ENCODE measurements around the gene MAPK6. TPM values are rescaled to one million over a fixed set of nuclear protein-coding genes. Genes with fewer than 3 reads are reported as not detected.

The MAPK6 gene
- total RNA-seq, 1 experiment from 2014 or later = 83.2 TPM

DNA sequence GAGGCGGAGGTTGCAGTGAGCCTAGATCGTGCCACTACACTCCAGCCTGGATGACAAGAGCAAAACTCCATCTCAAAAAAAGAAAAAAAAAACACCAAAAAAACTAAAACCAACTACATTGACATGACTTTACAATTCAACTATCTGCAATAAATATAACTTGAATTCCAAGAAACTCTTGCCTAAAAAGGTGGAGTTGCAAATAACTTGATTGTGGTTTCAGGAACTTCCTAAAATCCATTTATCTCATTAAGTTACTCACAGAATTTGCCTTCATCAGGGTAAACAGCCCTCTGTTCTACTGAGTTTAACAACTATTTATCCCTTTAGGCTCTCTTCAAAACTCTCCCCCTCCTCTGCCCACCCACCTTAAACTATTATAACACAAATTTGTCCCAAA, 2.7 kb upstream of the MAPK6 start:
- TF ChIP-seq, protein P1, sequence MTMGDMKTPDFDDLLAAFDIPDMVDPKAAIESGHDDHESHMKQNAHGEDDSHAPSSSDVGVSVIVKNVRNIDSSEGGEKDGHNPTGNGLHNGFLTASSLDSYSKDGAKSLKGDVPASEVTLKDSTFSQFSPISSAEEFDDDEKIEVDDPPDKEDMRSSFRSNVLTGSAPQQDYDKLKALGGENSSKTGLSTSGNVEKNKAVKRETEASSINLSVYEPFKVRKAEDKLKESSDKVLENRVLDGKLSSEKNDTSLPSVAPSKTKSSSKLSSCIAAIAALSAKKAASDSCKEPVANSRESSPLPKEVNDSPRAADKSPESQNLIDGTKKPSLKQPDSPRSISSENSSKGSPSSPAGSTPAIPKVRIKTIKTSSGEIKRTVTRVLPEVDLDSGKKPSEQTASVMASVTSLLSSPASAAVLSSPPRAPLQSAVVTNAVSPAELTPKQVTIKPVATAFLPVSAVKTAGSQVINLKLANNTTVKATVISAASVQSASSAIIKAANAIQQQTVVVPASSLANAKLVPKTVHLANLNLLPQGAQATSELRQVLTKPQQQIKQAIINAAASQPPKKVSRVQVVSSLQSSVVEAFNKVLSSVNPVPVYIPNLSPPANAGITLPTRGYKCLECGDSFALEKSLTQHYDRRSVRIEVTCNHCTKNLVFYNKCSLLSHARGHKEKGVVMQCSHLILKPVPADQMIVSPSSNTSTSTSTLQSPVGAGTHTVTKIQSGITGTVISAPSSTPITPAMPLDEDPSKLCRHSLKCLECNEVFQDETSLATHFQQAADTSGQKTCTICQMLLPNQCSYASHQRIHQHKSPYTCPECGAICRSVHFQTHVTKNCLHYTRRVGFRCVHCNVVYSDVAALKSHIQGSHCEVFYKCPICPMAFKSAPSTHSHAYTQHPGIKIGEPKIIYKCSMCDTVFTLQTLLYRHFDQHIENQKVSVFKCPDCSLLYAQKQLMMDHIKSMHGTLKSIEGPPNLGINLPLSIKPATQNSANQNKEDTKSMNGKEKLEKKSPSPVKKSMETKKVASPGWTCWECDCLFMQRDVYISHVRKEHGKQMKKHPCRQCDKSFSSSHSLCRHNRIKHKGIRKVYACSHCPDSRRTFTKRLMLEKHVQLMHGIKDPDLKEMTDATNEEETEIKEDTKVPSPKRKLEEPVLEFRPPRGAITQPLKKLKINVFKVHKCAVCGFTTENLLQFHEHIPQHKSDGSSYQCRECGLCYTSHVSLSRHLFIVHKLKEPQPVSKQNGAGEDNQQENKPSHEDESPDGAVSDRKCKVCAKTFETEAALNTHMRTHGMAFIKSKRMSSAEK (CRISPR knock-in tag; IDR thresholded peaks at IDR 0.05; ENCODE audit: borderline replicate concordance) = no peak
- no peak for TF ChIP-seq ZNF138 (CRISPR knock-in tag; conservative IDR thresholded peaks at IDR 0.05)
- no peak for TF ChIP-seq NR2C2 (CRISPR knock-in tag; IDR thresholded peaks at IDR 0.05)
- no peak for TF ChIP-seq ATF1 (CRISPR knock-in tag; IDR thresholded peaks at IDR 0.05)
- TF ChIP-seq ZNF219 (CRISPR knock-in tag; IDR thresholded peaks at IDR 0.05; ENCODE audit: borderline replicate concordance) = no peak
- TF ChIP-seq, protein P2, sequence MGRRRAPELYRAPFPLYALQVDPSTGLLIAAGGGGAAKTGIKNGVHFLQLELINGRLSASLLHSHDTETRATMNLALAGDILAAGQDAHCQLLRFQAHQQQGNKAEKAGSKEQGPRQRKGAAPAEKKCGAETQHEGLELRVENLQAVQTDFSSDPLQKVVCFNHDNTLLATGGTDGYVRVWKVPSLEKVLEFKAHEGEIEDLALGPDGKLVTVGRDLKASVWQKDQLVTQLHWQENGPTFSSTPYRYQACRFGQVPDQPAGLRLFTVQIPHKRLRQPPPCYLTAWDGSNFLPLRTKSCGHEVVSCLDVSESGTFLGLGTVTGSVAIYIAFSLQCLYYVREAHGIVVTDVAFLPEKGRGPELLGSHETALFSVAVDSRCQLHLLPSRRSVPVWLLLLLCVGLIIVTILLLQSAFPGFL (CRISPR knock-in tag; IDR thresholded peaks at IDR 0.05; ENCODE audit: borderline replicate concordance) = no peak
- TF ChIP-seq FOXJ3 (CRISPR knock-in tag; IDR thresholded peaks at IDR 0.05; ENCODE audit: borderline replicate concordance) = no peak
- TF ChIP-seq ZNF416 (CRISPR knock-in tag; IDR thresholded peaks at IDR 0.05) = no peak
- no peak for TF ChIP-seq ZNF232 (CRISPR knock-in tag; IDR thresholded peaks at IDR 0.05)
- no peak for TF ChIP-seq ZNF317 (CRISPR knock-in tag; IDR thresholded peaks at IDR 0.05; ENCODE audit: borderline replicate concordance, low read depth)
- no peak for TF ChIP-seq KAT7 (CRISPR knock-in tag; IDR thresholded peaks at IDR 0.05; ENCODE audit: borderline replicate concordance)
- TF ChIP-seq, protein P3, sequence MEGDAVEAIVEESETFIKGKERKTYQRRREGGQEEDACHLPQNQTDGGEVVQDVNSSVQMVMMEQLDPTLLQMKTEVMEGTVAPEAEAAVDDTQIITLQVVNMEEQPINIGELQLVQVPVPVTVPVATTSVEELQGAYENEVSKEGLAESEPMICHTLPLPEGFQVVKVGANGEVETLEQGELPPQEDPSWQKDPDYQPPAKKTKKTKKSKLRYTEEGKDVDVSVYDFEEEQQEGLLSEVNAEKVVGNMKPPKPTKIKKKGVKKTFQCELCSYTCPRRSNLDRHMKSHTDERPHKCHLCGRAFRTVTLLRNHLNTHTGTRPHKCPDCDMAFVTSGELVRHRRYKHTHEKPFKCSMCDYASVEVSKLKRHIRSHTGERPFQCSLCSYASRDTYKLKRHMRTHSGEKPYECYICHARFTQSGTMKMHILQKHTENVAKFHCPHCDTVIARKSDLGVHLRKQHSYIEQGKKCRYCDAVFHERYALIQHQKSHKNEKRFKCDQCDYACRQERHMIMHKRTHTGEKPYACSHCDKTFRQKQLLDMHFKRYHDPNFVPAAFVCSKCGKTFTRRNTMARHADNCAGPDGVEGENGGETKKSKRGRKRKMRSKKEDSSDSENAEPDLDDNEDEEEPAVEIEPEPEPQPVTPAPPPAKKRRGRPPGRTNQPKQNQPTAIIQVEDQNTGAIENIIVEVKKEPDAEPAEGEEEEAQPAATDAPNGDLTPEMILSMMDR (IDR thresholded peaks at IDR 0.05) = no peak
- TF ChIP-seq, protein P4, sequence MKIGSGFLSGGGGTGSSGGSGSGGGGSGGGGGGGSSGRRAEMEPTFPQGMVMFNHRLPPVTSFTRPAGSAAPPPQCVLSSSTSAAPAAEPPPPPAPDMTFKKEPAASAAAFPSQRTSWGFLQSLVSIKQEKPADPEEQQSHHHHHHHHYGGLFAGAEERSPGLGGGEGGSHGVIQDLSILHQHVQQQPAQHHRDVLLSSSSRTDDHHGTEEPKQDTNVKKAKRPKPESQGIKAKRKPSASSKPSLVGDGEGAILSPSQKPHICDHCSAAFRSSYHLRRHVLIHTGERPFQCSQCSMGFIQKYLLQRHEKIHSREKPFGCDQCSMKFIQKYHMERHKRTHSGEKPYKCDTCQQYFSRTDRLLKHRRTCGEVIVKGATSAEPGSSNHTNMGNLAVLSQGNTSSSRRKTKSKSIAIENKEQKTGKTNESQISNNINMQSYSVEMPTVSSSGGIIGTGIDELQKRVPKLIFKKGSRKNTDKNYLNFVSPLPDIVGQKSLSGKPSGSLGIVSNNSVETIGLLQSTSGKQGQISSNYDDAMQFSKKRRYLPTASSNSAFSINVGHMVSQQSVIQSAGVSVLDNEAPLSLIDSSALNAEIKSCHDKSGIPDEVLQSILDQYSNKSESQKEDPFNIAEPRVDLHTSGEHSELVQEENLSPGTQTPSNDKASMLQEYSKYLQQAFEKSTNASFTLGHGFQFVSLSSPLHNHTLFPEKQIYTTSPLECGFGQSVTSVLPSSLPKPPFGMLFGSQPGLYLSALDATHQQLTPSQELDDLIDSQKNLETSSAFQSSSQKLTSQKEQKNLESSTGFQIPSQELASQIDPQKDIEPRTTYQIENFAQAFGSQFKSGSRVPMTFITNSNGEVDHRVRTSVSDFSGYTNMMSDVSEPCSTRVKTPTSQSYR (CRISPR knock-in tag; IDR thresholded peaks at IDR 0.05) = no peak
- TF ChIP-seq, protein P5, sequence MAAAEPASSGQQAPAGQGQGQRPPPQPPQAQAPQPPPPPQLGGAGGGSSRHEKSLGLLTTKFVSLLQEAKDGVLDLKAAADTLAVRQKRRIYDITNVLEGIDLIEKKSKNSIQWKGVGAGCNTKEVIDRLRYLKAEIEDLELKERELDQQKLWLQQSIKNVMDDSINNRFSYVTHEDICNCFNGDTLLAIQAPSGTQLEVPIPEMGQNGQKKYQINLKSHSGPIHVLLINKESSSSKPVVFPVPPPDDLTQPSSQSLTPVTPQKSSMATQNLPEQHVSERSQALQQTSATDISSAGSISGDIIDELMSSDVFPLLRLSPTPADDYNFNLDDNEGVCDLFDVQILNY (CRISPR knock-in tag; IDR thresholded peaks at IDR 0.05) = no peak
- no peak for TF ChIP-seq RELA (CRISPR knock-in tag; IDR thresholded peaks at IDR 0.05; ENCODE audit: borderline replicate concordance)
- no peak for TF ChIP-seq NFATC4 (CRISPR knock-in tag; IDR thresholded peaks at IDR 0.05)
- TF ChIP-seq TCF7 (CRISPR knock-in tag; IDR thresholded peaks at IDR 0.05; ENCODE audit: low read depth) = no peak
- TF ChIP-seq, protein P6, sequence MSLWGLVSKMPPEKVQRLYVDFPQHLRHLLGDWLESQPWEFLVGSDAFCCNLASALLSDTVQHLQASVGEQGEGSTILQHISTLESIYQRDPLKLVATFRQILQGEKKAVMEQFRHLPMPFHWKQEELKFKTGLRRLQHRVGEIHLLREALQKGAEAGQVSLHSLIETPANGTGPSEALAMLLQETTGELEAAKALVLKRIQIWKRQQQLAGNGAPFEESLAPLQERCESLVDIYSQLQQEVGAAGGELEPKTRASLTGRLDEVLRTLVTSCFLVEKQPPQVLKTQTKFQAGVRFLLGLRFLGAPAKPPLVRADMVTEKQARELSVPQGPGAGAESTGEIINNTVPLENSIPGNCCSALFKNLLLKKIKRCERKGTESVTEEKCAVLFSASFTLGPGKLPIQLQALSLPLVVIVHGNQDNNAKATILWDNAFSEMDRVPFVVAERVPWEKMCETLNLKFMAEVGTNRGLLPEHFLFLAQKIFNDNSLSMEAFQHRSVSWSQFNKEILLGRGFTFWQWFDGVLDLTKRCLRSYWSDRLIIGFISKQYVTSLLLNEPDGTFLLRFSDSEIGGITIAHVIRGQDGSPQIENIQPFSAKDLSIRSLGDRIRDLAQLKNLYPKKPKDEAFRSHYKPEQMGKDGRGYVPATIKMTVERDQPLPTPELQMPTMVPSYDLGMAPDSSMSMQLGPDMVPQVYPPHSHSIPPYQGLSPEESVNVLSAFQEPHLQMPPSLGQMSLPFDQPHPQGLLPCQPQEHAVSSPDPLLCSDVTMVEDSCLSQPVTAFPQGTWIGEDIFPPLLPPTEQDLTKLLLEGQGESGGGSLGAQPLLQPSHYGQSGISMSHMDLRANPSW (CRISPR knock-in tag; conservative IDR thresholded peaks at IDR 0.05; ENCODE audit: low read depth) = no peak
- TF ChIP-seq, protein P7, sequence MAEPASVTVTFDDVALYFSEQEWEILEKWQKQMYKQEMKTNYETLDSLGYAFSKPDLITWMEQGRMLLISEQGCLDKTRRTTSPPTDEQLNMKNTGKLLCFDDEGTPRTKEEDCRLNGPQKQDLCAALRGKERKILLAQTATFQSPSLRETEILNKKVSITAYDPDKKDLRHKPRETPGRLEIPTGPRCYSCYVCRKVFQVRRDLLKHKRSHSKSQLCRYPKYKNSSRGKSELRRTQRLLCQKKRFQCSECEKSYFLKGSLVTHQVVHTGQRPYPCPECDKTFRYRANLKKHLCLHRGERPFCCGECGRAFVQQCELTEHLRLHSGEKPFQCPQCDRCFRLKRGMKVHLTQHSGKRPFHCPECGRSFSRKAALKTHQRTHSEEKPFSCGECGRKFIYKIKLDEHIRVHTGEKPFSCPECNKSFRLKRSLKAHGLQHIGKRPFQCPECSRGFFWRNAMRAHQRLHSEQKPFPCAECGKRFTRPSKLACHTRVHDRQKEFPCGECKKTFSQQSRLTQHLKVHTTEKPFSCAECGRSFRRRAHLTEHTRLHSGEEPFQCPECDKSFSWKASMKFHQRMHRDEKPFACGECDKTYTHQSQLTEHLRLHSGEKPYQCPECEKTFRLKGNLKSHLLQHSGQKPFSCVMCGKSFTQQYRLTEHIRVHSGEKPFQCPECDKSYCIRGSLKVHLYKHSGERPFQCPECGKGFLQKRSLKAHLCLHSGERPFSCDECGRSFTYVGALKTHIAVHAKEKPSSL (CRISPR knock-in tag; conservative IDR thresholded peaks at IDR 0.05) = no peak
- TF ChIP-seq ZBTB21 (CRISPR knock-in tag; IDR thresholded peaks at IDR 0.05; ENCODE audit: borderline replicate concordance) = no peak
- H3K36me3 Mint-ChIP-seq = no peaks in the 10 kb centered on the region
- no peak overlapping the region for H3K4me3 Mint-ChIP-seq
- no peaks in the 10 kb centered on the region for H3K9me3 Mint-ChIP-seq
- peaks cover 9% of the 10 kb centered on the region for H3K27me3 Mint-ChIP-seq (ENCODE audit: low read depth)
- CTCF ChIA-PET = no interaction called here
- peaks cover 27% of the 10 kb centered on the region for H3K4me1 Mint-ChIP-seq
- POLR2A ChIA-PET = no interaction called here
- ATAC-seq = no peak
- no peak for DNase-seq (ENCODE audit: low spot score)
- H3K27ac Mint-ChIP-seq = no peak overlapping the region

Measured in WTC11 (cell line).